Measurements from ENCODE around the gene ST8SIA6. TPM values are rescaled to one million over a fixed set of nuclear protein-coding genes. Genes with fewer than 3 reads are reported as not detected.

Gene ST8SIA6
- total and polyA plus RNA-seq, 10 of the 15 experiments (the other 5 are each of a cell fraction or from before 2014, with no cell fraction given) = 0.22 TPM; not detected in 9

DNA sequence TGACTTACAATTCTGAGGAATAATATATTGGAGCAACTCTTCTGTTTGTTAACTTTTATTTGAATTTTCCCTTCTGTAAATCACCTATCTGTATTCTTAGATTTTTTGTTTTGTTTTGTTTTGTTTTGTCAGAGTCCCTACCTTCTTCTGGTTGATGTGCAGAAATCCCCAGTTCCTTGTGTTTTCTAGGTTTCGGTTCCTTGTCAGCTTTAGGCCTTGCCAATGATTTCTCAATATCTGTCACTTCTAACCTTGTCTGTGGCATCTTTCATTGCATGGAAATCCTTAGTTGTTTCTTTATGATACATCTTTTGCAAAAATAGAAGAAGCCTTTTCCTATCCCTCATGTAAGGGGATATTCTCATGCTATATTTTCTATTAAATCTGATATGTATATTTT lies 21.7 kb upstream of the ST8SIA6 start (continued):
- TF ChIP-seq POLR2A (IDR thresholded peaks at IDR 0.05; ENCODE audit: low read depth, low read length) (no peak), MTA3 (IDR thresholded peaks at IDR 0.05; ENCODE audit: borderline replicate concordance, low read length) (0 out of 2 replicates have a peak, but pooled peaks have one; percentile 33), ETV6 (conservative IDR thresholded peaks at IDR 0.05 in 1 of 2, IDR thresholded peaks at IDR 0.05 in 1 of 2; ENCODE audit: borderline replicate concordance in 1 of 2, low read depth in 1 of 2) (0 out of 4 replicates have a peak, but pooled peaks of 1 of the 2 experiments have one; percentile 12), RB1 (IDR thresholded peaks at IDR 0.05; ENCODE audit: borderline replicate concordance) (no peak), ZNF384 (IDR thresholded peaks at IDR 0.05; ENCODE audit: borderline replicate concordance, low read depth, low read length) (no peak), KDM1A (IDR thresholded peaks at IDR 0.05; ENCODE audit: borderline replicate concordance) (no peak), IKZF1 (conservative IDR thresholded peaks at IDR 0.05) (peak; percentile 71), EP300 (IDR thresholded peaks at IDR 0.05; ENCODE audit: borderline replicate concordance in 1 of 2, control insufficient read depth in 1 of 2, low read depth in 2 of 2, low read length in 2 of 2) (peak; percentile 19 to 49; a peak in 1 of 4 replicates), CBX5 (IDR thresholded peaks at IDR 0.05; ENCODE audit: low read depth) (no peak), IRF4 (IDR thresholded peaks at IDR 0.05; ENCODE audit: low read depth, low read length) (0 out of 2 replicates have a peak, but pooled peaks have one; percentile 38), RCOR1 (conservative IDR thresholded peaks at IDR 0.05; ENCODE audit: low read depth, low read length) (no peak), CREM (IDR thresholded peaks at IDR 0.05; ENCODE audit: low read depth) (0 out of 2 replicates have a peak, but pooled peaks have one; percentile 13), IKZF2 (IDR thresholded peaks at IDR 0.05) (peak; percentile 91 to 92), PAX5 (IDR thresholded peaks at IDR 0.05; ENCODE audit: borderline replicate concordance, low read depth, low read length) (0 out of 2 replicates have a peak, but pooled peaks have one; percentile 22), RBBP5 (conservative IDR thresholded peaks at IDR 0.05) (no peak), NFYB (IDR thresholded peaks at IDR 0.05; ENCODE audit: insufficient read depth, low read depth, low read length) (no peak)
- TF ChIP-seq, protein P1, sequence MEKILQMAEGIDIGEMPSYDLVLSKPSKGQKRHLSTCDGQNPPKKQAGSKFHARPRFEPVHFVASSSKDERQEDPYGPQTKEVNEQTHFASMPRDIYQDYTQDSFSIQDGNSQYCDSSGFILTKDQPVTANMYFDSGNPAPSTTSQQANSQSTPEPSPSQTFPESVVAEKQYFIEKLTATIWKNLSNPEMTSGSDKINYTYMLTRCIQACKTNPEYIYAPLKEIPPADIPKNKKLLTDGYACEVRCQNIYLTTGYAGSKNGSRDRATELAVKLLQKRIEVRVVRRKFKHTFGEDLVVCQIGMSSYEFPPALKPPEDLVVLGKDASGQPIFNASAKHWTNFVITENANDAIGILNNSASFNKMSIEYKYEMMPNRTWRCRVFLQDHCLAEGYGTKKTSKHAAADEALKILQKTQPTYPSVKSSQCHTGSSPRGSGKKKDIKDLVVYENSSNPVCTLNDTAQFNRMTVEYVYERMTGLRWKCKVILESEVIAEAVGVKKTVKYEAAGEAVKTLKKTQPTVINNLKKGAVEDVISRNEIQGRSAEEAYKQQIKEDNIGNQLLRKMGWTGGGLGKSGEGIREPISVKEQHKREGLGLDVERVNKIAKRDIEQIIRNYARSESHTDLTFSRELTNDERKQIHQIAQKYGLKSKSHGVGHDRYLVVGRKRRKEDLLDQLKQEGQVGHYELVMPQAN (conservative IDR thresholded peaks at IDR 0.05) = no peak
- TF ChIP-seq, protein P2, sequence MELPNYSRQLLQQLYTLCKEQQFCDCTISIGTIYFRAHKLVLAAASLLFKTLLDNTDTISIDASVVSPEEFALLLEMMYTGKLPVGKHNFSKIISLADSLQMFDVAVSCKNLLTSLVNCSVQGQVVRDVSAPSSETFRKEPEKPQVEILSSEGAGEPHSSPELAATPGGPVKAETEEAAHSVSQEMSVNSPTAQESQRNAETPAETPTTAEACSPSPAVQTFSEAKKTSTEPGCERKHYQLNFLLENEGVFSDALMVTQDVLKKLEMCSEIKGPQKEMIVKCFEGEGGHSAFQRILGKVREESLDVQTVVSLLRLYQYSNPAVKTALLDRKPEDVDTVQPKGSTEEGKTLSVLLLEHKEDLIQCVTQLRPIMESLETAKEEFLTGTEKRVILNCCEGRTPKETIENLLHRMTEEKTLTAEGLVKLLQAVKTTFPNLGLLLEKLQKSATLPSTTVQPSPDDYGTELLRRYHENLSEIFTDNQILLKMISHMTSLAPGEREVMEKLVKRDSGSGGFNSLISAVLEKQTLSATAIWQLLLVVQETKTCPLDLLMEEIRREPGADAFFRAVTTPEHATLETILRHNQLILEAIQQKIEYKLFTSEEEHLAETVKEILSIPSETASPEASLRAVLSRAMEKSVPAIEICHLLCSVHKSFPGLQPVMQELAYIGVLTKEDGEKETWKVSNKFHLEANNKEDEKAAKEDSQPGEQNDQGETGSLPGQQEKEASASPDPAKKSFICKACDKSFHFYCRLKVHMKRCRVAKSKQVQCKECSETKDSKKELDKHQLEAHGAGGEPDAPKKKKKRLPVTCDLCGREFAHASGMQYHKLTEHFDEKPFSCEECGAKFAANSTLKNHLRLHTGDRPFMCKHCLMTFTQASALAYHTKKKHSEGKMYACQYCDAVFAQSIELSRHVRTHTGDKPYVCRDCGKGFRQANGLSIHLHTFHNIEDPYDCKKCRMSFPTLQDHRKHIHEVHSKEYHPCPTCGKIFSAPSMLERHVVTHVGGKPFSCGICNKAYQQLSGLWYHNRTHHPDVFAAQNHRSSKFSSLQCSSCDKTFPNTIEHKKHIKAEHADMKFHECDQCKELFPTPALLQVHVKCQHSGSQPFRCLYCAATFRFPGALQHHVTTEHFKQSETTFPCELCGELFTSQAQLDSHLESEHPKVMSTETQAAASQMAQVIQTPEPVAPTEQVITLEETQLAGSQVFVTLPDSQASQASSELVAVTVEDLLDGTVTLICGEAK (IDR thresholded peaks at IDR 0.05; ENCODE audit: borderline replicate concordance) = no peak
- TF ChIP-seq, protein P3, sequence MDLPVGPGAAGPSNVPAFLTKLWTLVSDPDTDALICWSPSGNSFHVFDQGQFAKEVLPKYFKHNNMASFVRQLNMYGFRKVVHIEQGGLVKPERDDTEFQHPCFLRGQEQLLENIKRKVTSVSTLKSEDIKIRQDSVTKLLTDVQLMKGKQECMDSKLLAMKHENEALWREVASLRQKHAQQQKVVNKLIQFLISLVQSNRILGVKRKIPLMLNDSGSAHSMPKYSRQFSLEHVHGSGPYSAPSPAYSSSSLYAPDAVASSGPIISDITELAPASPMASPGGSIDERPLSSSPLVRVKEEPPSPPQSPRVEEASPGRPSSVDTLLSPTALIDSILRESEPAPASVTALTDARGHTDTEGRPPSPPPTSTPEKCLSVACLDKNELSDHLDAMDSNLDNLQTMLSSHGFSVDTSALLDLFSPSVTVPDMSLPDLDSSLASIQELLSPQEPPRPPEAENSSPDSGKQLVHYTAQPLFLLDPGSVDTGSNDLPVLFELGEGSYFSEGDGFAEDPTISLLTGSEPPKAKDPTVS (IDR thresholded peaks at IDR 0.05; ENCODE audit: low read depth, low read length) = no peak
- TF ChIP-seq, protein P4, sequence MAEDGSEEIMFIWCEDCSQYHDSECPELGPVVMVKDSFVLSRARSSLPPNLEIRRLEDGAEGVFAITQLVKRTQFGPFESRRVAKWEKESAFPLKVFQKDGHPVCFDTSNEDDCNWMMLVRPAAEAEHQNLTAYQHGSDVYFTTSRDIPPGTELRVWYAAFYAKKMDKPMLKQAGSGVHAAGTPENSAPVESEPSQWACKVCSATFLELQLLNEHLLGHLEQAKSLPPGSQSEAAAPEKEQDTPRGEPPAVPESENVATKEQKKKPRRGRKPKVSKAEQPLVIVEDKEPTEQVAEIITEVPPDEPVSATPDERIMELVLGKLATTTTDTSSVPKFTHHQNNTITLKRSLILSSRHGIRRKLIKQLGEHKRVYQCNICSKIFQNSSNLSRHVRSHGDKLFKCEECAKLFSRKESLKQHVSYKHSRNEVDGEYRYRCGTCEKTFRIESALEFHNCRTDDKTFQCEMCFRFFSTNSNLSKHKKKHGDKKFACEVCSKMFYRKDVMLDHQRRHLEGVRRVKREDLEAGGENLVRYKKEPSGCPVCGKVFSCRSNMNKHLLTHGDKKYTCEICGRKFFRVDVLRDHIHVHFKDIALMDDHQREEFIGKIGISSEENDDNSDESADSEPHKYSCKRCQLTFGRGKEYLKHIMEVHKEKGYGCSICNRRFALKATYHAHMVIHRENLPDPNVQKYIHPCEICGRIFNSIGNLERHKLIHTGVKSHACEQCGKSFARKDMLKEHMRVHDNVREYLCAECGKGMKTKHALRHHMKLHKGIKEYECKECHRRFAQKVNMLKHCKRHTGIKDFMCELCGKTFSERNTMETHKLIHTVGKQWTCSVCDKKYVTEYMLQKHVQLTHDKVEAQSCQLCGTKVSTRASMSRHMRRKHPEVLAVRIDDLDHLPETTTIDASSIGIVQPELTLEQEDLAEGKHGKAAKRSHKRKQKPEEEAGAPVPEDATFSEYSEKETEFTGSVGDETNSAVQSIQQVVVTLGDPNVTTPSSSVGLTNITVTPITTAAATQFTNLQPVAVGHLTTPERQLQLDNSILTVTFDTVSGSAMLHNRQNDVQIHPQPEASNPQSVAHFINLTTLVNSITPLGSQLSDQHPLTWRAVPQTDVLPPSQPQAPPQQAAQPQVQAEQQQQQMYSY (CRISPR knock-in tag; IDR thresholded peaks at IDR 0.05) = no peak

All from GM12878 (cell line).